HG02840 (cell line): Measurements from ENCODE around the gene IWS1.
A peak's percentile ranks its signal among the peaks of the same experiment; 100 is the strongest.
"Not testable (repeated sequence)": the region's sequence is repeated elsewhere in the genome, so short reads cannot be mapped to it uniquely, and the experiment has no call there.

Source experiments
- ATAC-seq: cut with Tn5 transposase; IDR thresholded peaks from one replicate; pipeline ENCODE4 v1.9.1; 2021; ENCODE audit warnings: mild to moderate bottlenecking, moderate library complexity, moderate number of reproducible peaks; ENCODE audit not compliant: unreplicated experiment, low FRiP score

Gene IWS1

DNA sequence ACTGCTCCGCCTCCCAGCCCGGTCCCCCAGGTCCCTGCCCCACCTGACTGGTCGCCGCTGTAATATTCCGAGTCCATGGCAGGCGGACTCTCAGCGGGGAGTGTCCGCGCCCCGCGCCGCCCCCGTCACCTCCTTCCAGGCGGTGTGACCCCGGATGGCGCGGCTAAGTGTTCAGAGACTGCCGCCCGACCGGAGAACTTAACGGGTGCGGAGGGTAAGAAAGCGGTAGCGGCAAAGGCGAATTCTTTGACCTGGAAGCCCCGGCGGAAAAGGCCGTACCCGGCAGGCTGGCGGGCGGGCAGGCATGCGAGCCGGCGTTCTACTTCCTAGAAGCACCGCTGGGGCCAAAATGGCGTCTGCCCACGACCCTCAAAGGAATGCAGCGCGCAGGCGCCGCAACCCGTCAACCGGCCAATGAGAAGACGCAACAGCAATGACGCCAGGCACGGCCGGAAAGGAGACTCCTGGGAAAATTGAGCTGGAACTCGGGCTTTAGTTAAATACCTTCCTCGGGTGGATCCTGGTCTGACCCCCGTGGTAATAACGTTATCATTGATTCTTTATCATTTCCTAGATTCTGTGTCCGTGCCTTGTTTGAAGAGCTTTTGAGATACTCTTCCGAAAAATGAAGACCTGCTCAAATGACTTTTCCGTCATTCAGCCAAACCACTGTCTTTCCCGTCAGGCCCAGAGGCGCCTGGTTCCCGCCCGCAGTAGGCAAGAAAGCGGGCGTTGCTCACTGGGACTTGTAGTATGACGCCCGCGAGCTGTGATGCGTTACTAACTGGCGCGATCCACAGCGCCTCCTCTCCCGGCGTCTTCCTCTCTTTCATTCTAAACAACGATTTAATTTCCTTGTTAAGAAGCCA lies at the start of gene IWS1:
Gene IWS1 (minus strand): TSS at position 358 of the 869 bp plus-strand sequence. CDS start 281 bp downstream, at position 77.
- peak; percentile 90 for ATAC-seq

DNA sequence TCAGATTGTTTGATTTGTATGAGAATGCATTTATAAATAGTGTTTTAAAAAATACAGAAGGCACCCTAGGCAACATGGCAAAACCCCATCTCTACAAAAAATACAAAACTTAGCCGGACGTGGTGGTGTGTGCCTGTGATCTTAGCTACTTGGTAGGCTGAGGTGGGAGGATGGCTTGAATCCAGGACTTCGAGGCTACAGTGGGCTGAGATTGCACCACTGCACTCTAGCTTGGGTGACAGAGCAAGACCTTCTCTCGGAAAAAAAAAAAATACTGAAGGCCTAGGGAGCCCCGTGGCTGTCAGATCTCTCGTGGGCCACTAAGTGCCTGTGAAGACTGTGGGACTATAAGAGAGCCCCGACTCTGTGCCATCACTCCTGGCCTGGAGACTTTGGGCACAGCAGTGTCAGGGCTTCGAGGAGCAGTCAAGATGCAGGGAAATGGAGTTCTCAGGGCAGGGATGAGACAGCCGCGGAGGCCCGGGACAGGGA lies 49.7 kb upstream of the IWS1 start:
- no peak for ATAC-seq

DNA sequence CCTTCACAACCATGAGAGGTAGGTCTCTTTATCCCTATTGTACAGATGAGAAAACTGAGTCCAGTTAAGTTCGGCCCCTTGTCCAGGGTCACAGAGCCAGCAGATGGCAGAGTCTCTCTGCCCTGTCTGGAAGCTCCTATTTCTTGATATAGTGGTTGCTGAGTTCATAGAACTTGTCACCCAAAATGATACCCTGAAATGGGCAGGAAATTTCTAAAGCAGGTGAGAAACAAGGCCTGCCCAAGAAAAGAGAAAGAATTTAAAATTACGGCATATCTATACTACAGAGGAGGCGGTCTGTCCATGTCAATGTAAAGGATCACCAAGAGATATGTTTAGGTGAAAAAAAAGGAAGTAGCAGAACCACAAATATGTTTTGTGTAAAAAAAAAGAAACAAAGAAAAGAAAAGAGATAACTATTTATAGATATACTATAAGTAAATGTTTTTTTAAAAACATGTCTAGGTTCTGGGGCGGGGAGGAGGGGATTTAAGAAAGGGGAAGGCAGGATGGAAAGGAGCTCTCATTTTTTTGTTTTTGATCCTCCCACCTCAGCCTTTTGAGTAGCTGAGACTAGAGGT lies 49.0 kb upstream of the IWS1 start:
- no peak for ATAC-seq

DNA sequence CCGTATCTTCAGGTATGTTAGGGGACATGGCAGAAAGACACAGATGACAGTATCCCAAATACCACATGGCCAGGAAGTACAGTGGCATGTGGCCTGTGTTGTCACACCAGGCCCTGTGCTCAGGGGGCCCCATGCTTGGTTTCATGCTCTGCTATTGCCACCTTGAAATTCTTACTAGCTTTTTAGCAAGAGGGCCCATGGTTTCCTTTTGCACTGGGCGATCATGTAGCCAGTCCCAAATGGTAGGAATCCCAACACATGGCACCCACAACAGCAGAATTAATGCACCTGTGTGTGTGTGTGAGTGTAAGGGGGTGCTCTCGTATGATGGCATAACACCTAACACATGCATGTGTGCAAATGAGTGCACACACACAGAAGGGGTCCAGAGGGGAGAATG lies 48.4 kb upstream of the IWS1 start:
- no peak for ATAC-seq

DNA sequence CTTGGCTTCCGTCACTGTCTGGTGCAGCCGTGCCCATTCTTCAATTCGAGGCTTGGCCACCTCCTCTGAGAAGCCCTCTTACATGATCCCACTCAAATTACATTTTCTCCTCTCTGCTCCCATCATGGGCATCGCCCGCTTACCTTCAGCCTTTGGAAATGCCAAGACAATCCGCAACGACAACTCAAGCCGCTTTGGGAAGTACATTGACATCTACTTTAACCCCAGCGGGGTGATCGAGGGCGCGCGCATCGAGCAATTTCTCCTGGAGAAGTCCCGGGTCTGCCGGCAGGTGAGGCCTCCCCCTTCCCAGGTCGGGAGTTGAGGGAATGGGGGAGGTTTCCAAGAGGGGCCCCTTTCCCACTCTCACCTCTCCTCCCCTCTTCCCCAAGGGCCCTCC lies 47.5 kb upstream of the IWS1 start:
- no peak for ATAC-seq

DNA sequence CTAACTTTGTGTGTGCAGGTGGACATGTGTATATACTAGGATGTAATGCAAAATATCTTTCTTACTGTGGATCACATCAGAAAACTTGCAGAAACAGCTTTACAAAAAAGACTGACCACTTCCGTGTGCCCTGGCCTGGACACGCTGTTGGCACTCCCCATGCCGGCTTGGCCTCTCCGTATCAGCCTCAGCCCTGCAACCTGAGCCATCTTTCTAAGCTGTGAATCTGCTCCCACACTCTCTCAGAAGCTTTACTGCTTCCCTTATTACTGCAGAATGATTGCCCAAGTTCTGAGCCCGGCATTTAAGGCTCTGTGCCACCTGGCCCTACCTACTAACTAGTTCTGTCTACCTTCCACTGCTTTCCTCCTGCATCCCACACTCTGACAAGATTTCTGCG lies 47.0 kb upstream of the IWS1 start:
- ATAC-seq, result no peak

DNA sequence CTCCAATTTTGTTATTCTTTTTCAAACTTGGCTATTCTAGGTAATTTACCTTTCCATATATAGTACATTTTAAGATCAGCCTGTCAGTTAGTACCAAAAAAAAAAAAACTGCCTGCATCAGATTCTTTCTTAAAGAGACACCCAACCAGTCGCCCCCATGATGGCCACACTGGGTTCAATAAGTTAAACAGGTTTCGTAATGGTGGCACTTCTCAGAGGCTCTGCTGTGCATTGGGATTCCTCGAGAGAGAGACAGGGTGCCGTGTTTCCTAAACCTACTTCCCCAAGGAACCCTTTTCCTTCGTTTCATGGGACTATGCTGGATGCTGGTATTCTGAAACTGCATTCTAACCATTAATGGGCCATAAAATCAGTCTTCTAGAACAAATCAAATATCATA lies 46.6 kb upstream of the IWS1 start:
- no peak for ATAC-seq

DNA sequence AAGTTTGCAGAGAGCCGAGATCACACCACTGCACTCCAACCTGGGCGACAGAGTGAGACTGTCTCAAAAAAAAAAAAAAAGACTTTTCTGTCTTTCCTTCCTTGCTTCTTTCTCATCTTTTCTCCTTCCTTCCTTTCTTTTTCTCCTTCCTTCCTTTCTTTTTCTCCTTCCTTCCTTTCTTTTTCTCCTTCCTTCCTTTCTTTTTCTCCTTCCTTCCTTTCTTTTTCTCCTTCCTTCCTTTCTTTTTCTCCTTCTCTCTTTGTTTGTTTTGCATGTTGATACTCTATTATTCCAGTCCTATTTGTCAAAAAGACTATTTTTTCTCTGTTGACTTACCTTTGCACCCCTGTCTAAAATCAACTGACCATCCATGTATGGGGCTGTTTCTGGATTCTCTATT lies 46.1 kb upstream of the IWS1 start:
- not testable (repeated sequence) for ATAC-seq

DNA sequence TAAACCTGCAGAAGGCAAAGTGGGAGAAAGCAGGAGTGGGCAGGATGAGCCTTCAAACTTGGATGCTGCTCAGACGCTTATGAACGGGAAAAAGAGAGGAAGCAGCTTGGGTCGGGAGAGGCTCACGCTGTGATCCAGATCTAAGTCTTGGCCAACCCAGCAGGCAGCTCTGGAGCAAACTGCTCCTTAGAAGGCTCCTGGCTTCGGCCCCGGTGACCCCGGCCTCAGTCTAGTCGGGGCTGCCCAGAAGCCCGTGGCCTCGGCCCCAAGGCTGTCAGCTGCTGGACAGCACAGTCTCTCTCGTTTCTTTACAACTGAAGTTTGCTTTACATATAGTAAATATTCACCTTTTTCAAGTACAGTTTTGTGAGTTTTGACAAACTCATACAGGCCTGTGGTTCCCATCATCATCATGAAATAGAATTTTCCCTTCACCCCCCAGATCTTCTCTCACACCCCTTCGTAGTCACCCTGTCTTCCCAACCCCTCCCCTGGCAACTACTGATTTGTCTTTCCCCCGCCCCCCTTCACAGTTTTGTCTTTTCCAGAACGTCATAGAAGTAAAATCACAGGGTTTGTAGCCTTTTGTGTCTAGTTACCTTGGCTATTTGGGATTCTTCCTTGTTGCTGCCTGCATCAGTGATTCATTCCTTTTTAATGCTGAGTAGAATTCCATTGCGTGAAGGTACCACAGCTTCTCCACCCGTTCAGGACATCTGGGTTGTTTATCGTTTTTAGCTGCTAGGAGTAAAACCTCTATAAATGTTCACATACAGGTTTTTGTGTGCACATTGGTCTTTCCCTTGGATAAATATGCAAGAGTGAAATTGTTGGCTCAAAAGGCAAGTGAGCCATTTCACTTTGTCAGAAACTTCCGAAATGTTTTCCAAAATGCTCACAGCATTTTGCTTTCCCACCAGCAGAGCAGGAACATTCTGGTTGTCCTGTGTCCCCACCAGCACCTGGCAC lies 44.3 kb upstream of the IWS1 start:
- ATAC-seq, result no peak

DNA sequence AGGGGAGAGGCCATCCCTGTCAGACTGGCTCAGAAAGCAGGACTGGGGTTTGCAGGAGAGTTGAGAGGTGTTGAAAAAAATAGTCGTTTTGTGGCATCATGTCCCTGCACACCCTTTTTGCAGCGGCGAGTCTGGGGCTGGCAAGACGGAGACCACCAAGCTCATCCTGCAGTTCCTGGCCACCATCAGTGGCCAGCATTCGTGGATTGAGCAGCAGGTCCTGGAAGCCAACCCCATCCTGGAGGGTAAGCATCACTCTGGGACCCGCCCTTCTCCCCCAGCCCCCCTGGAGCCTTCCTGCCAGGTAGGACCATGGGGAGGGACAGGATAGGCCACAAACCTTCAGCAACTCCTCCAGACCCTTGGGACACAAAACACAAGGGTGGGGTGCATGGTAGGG lies 43.4 kb upstream of the IWS1 start:
- no peak for ATAC-seq

DNA sequence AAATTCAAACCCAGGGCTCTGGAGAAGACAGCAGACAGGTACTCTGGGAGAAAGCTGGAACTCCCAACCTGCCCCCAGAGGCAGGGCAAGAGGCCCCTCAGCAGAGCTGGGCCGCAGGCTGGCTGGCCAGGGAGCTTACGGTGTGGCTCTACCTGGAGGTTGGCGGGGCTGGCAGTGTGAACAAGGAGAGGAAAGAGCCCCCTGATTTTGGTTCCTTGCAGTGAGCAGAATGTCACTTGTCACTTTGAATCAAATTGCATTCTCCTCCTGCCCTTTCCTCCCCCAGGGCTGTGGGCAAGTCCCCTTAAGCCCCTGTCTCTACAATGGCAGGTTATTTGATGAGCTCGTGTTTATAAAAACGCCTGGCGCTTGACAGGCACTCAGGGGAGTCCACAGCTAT lies 41.8 kb upstream of the IWS1 start:
- ATAC-seq, result no peak

DNA sequence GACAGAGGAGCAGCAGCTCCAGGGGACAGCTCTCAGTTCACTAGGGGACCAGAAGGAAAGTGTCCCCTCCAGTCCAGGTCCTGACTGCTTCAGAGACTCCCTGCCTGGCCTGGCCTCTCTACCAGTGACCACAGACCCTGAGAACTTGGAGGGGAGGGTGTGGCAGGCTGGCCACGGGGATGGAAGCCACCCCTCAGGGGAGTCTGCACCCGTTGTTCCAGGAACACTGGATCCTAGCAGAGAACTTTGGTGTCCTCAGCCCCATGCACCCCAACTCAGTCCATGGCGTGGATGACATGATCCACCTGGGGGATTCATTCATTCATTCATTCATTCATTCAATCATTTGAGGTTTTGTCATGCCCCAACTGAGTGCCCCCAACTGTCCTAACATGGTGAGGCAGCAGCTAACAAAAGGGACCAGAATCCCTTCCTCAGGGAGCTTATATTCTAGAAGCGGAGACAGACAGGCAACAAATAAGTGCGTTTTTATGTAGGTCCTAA lies 41.1 kb upstream of the IWS1 start:
- no peak for ATAC-seq

DNA sequence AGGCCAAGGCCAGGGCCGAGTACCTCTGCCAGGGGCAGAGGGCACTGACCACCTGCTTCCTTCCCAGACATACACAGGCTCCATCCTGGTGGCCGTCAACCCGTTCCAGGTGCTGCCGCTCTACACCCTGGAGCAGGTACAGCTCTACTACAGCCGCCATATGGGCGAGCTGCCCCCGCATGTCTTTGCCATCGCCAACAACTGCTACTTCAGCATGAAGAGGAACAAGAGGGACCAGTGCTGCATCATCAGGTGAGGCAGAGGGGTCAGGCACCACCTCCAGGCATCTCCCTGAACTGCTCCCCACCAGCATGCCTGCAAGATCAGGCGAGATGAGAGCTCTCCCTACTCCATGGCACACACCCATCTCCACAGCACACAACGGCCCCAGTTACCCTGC lies 40.3 kb upstream of the IWS1 start:
- ATAC-seq, result no peak

DNA sequence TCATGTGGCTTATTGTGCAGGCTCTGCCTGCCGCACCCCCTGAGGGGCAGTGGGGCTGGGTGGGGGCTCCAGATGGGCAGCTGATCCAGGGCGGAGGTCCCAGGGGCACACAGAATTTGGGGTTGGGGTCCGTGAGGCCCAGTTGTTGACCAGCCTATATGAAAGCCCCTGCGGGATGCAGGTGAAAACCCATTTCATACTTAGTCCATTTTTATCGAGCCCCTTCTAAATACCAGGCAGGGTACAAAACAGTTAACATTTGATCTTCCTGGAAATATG lies 39.8 kb upstream of the IWS1 start:
- no peak for ATAC-seq

DNA sequence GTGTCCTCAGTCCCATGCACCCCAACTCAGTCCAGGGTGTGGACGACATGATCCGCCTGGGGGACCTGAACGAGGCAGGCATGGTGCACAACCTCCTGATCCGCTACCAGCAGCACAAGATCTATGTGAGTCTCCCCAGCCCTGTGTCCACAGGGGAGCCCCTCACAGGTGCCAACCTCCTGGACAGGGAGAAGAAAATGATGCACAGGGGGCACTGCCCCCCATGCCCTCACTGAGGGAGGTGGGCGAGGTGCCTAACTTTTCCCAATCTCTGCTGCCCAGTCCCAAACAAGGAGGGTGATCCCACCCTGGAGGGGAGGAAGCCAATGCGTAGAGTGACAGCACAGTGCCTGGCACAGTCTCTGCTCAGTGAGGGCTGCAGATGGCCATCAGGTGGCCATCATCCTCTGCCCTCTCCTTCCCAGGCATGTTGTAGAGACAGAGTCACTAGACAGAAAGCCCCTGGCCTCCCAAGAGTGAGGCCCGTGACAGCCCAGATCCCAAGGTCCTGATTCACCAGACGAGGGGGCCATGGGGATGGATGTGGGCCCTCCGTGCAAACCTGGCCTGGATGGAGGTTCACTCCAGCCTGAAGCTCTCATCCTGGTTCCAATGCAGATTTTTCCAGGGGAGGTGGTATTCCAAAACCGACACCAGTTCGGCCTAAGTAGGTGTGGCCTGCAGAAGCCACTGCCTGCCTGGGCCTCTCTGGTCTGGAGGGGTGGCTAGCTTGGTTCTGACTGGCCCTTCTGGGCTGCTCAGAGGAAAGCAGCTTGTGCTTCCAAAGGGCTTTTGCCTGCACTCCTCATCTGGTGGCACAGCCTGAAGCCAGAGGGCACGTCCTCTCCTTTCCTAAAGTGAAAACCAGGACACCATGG lies 39.2 kb upstream of the IWS1 start:
- ATAC-seq, result no peak

DNA sequence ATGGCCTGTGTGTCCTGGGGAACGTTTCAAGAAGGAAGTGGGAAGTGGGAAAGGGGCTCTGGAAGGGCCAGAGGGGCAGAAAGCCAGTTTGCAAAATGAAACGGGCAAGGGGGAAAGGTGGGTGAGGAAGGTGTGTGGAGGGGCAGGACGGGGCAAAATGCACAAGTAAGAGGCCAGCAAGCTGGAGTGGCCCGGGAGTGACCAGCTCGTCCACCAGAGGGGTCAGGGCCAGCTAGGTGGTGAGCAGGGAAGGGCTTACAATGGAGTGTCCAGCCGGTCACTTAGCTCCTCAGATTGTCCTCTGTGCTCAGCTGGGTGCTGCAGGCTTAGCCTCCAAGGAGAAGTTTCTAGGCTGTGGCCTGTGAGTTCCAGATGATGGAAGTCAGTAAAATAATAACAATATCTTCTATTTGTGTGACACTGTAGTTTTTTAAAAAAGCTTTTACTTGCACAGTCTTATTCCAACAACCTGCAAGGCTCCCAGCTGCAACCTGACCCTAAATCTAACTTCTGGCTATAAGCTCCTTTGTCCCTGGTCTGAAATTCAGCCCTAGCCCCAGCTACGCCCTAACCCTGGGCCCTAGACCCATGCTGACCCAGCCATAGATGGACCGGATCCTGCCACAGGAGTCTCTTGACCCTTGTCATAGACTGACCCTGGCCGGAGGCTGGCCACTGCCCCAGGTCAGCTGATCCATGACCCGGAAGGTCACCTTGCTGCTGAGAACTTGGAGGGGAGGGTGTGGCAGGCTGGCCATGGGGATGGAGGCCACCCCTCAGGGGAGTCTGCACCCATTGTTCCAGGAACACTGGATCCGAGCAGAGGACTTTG lies 38.4 kb upstream of the IWS1 start:
- ATAC-seq, result no peak

DNA sequence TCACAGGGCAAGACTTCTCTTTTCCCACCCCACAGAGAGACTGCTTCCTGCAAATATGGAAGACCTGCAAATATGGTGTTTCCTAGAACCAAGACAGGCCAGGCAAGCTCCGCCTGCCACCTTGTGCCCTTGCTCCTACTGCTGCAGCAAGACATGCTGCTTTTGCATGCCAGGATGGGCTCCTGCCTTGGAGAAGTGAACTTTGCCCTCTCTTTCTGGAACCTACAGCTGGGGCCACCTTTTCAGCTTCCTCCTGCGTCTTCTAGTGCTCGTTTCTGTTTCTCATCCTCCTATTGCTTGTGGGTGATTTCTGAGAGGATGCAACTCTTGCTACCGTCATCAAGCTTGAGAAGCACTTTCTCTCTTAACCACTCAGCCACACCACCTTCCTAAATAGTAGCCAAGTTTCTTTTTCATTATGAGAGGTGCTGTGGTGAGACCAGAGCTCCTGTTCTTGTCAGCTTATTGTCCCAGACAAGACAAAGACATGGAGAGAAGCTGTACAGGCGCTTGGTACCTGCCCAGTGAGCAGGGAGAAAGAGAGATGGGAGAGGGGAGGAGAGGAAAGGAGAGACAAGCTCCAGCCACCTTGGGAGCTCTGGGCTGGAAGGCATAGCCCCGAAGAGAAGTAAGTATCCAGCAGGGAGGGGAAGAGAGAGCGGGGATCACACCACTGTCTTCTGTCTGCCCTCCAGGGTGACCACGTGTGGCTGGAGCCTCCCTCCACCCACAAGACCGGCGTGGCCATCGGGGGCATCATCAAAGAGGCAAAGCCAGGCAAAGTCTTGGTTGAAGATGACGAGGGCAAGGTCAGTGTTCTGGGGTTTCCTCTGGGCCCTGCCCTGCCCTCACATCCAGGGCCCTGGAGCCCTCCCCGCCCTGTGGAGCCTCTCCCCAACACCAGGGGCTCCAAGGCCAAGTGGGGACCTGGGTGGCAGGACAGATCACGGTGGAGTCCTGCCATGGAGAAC lies 37.5 kb upstream of the IWS1 start:
- peak; percentile 96 for ATAC-seq

DNA sequence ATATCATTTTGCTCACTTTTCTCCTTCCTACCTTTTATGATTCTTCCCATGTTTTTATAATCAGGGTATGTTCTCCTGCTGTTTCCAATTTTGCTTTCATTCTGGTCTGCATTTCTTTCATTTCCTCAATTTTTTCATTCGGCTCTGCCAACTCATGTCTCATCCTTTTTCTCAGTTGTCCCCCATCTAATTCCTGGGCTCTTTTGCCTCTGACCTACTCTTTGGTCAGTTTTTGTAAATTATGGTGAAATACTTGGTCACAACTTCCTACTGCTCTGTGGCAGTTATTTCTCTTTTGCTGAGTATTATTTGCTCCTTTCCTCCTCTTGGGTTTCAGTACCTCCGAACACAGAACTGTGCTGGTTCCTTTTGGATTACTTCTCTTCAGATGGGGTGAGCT lies 36.6 kb upstream of the IWS1 start:
- no peak for ATAC-seq
